ENCODE data around the gene TAS1R3. TPM values are rescaled to one million over a fixed set of nuclear protein-coding genes. Genes with fewer than 3 reads are reported as not detected.

Gene TAS1R3
- total RNA-seq, 2 donors from 2014 or later = 0.24 to 0.57 TPM

- Histone ChIP-seq H3K36me3 (no peaks in the 10 kb centered on the region), H3K4me3 (no peak overlapping the region), H3K27me3 (no peaks in the 10 kb centered on the region), H3K9ac (ENCODE audit: low read depth in 2 of 2, low read length in 2 of 2) (no peak overlapping the region), H3K4me1 (no peaks in the 10 kb centered on the region), H3K9me3 (no peaks in the 10 kb centered on the region), H3K27ac (no peak overlapping the region)
- no peak for DNase-seq
- intact Hi-C loops (cut with DNase I) = no loop called here
- no peak for TF ChIP-seq CTCF (IDR thresholded peaks at IDR 0.05)
Observed at GRCh38 chr1:1338278-1338677, 7.2 kb downstream of the TAS1R3 start.

DNA sequence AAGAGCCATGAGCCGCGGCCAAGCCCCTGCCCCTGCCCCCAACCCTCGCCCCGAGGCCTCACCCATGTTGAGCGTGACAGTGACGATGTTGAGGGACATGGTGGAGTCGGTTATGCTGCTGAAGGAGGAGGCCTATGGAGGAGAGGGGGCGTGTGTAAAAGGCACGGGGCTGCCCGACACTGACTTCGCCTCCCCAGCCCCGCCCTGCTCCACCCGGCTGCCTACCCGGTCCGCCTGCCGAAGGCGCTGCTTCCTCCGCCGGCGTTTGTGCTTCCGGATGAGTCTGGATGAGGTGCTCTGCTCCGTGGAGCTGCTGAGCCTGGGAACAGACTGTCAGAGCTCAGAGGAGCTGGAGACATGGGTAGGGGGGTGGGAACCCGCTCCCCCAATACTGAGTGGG is 9.1 kb downstream of the TAS1R3 start:
- H3K9me3 ChIP-seq = no peaks in the 10 kb centered on the region
- no peak for TF ChIP-seq CTCF (IDR thresholded peaks at IDR 0.05)
- no peak overlapping the region for H3K9ac ChIP-seq (ENCODE audit: low read depth in 2 of 2, low read length in 2 of 2)
- no peak overlapping the region for H3K4me3 ChIP-seq
- H3K36me3 ChIP-seq = no peaks in the 10 kb centered on the region
- no peaks in the 10 kb centered on the region for H3K27me3 ChIP-seq
- intact Hi-C loops (cut with DNase I) = no loop called here
- no peak overlapping the region for H3K27ac ChIP-seq
- no peak for DNase-seq
- peaks cover 5% of the 10 kb centered on the region for H3K4me1 ChIP-seq

- no peaks in the 10 kb centered on the region for H3K27me3 ChIP-seq
- H3K4me1 ChIP-seq = peaks cover 9% of the 10 kb centered on the region
- no peaks in the 10 kb centered on the region for H3K9me3 ChIP-seq
- H3K9ac ChIP-seq (ENCODE audit: low read depth in 2 of 2, low read length in 2 of 2) = no peak overlapping the region
- TF ChIP-seq CTCF (IDR thresholded peaks at IDR 0.05) = no peak
- no peak for DNase-seq
- H3K36me3 ChIP-seq = no peaks in the 10 kb centered on the region
- H3K4me3 ChIP-seq = no peak overlapping the region
- intact Hi-C loops (cut with DNase I) = no loop called here
- no peak overlapping the region for H3K27ac ChIP-seq
Observed at GRCh38 chr1:1340791-1341548, 9.9 kb downstream of the TAS1R3 start.

GRCh38 chr1:1341549-1342021 is 10.5 kb downstream of the TAS1R3 start:
- no peak overlapping the region for H3K27ac ChIP-seq
- no peak for TF ChIP-seq CTCF (IDR thresholded peaks at IDR 0.05)

DNA sequence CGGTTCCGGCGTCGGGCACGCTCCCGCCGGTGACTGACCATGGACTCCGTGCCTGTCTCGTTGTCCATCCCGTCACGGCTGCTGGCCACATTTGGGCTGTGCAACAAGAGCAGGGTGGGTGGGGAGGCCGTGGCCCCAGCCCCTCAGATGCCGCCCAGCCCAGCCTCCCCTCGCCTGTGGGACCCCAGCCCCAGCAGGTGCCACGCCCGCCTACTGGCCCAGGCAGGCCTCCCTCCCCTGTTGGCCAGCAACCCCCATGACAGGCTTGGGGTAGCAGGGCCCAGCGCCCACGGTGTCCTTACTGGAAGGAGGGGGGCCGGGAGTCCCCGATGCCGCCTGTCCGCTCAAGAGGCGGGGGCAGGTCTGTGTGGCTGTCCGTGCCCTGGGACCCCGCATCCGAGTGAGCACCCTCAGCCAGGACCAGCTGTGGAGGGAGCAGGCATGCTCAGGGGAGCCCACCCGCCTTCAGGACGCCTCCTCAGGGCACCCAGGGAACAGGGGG is 11.0 kb downstream of the TAS1R3 start:
- TF ChIP-seq CTCF (IDR thresholded peaks at IDR 0.05) = no peak
- DNase-seq = no peak
- H3K4me3 ChIP-seq = no peak overlapping the region
- intact Hi-C loops (cut with DNase I) = no loop called here
- no peaks in the 10 kb centered on the region for H3K27me3 ChIP-seq
- no peaks in the 10 kb centered on the region for H3K36me3 ChIP-seq
- H3K4me1 ChIP-seq = peaks cover 9% of the 10 kb centered on the region
- H3K9me3 ChIP-seq = no peaks in the 10 kb centered on the region
- no peak overlapping the region for H3K27ac ChIP-seq
- H3K9ac ChIP-seq (ENCODE audit: low read depth in 2 of 2, low read length in 2 of 2) = no peak overlapping the region

More at GRCh38 chr1:1341549-1342021, 10.5 kb downstream of the TAS1R3 start:
- Histone ChIP-seq H3K27me3 (no peaks in the 10 kb centered on the region), H3K9me3 (no peaks in the 10 kb centered on the region), H3K9ac (ENCODE audit: low read depth in 2 of 2, low read length in 2 of 2) (no peak overlapping the region), H3K4me3 (no peak overlapping the region), H3K36me3 (no peaks in the 10 kb centered on the region), H3K4me1 (peaks cover 9% of the 10 kb centered on the region)
- intact Hi-C loops (cut with DNase I) = no loop called here
- no peak for DNase-seq
